GM06990 (cell line): ENCODE data around the gene SSH2.

Experiments
- DNase-seq: peaks from one replicate; pipeline ENCODE4 v3.0.0-alpha.2; 2011; ENCODE audit not compliant: insufficient read length; ENCODE audit errors: extremely low read depth
- H3K27me3 ChIP-seq: replicated peaks from 2 replicates; pipeline ENCODE4 v1.6.0; 2011; ENCODE audit warnings: low read length; ENCODE audit not compliant: control insufficient read depth, insufficient read depth
- H3K36me3 ChIP-seq: 2 replicates; pipeline ENCODE4 v1.5.1; 2011; ENCODE audit warnings: low read length; ENCODE audit not compliant: control insufficient read depth, insufficient read depth
- H3K4me3 ChIP-seq: replicated peaks from 2 replicates; pipeline ENCODE4 v1.5.1; 2011; ENCODE audit warnings: low read depth, mild to moderate bottlenecking, control low read depth, low read length
- TF ChIP-seq, protein P1 (sequence below): IDR thresholded peaks from 2 replicates; pipeline ENCODE4 v1.5.1; 2011; ENCODE audit warnings: low read length, control low read depth, mild to moderate bottlenecking, inconsistent platforms; ENCODE audit not compliant: insufficient read depth, poor library complexity, severe bottlenecking

Gene SSH2

DNA sequence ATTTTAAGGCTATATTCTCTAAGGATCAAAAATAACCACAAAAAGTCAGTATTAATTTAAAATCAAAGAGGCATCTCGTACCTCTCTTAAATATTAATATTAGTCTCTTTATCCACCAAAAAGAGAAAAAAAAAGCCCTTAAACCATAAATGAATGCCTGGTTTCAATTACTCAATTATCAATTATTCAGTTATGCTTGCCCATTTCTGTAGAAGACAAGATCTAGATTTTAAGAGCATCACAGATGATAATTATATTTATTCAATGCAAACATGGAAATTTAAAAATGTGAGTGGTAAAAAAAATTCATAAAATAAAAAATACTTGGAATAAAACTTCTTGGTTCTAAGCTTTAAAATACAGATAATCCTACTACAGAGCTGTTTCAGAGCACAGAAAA lies 181.6 kb downstream of the SSH2 start:
- no peak for DNase-seq
- Histone ChIP-seq H3K27me3 (no peaks in the 10 kb centered on the region), H3K36me3 (no peaks in the 10 kb centered on the region), H3K4me3 (no peak overlapping the region)
- TF ChIP-seq, protein P1, sequence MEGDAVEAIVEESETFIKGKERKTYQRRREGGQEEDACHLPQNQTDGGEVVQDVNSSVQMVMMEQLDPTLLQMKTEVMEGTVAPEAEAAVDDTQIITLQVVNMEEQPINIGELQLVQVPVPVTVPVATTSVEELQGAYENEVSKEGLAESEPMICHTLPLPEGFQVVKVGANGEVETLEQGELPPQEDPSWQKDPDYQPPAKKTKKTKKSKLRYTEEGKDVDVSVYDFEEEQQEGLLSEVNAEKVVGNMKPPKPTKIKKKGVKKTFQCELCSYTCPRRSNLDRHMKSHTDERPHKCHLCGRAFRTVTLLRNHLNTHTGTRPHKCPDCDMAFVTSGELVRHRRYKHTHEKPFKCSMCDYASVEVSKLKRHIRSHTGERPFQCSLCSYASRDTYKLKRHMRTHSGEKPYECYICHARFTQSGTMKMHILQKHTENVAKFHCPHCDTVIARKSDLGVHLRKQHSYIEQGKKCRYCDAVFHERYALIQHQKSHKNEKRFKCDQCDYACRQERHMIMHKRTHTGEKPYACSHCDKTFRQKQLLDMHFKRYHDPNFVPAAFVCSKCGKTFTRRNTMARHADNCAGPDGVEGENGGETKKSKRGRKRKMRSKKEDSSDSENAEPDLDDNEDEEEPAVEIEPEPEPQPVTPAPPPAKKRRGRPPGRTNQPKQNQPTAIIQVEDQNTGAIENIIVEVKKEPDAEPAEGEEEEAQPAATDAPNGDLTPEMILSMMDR, result no peak

GRCh38 chr17:29747660-29748059 lies 182.4 kb downstream of the SSH2 start:
- no peak for DNase-seq
- no peaks in the 10 kb centered on the region for H3K36me3 ChIP-seq
- no peak overlapping the region for H3K4me3 ChIP-seq
- TF ChIP-seq, protein P1, result no peak
- H3K27me3 ChIP-seq, result no peaks in the 10 kb centered on the region

- Histone ChIP-seq H3K36me3 (no peaks in the 10 kb centered on the region), H3K4me3 (no peak overlapping the region), H3K27me3 (no peaks in the 10 kb centered on the region)
- TF ChIP-seq, protein P1, result no peak
- no peak for DNase-seq
Measured at GRCh38 chr17:29746669-29747068, 183.4 kb downstream of the SSH2 start.

DNA sequence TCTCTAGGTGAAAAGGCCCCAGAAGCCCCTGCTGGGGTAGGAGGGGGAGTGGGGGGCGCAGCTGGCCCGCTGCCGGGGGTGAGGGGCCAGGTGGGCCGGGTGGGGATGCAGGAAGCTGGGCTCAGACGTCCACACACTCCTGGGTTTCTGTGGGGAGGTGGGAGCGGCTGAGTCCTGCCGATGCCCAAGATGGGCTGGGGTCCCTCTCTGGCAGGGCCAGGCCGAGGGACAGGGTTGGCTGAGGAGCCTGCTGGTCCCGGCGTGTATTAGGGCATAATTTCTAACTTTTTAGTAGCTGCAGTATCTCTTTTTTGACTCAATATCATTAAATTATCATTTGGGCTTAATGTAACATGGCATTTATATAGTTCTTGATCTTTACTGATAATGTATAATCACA lies 185.9 kb downstream of the SSH2 start:
- TF ChIP-seq, protein P1, result no peak

GRCh38 chr17:29742210-29742513 lies 187.9 kb downstream of the SSH2 start:
- TF ChIP-seq, protein P1, result no peak
- no peaks in the 10 kb centered on the region for H3K36me3 ChIP-seq
- no peak for DNase-seq

More for the DNA sequence above, 185.9 kb downstream of the SSH2 start:
- no peak overlapping the region for H3K4me3 ChIP-seq
- no peak for DNase-seq
- H3K27me3 ChIP-seq, result no peaks in the 10 kb centered on the region
- no peaks in the 10 kb centered on the region for H3K36me3 ChIP-seq

GRCh38 chr17:29740017-29740416 lies 190.0 kb downstream of the SSH2 start:
- no peak for DNase-seq
- TF ChIP-seq, protein P1, result no peak
- no peaks in the 10 kb centered on the region for H3K36me3 ChIP-seq
- no peak overlapping the region for H3K4me3 ChIP-seq
- no peaks in the 10 kb centered on the region for H3K27me3 ChIP-seq

More at GRCh38 chr17:29742210-29742513, 187.9 kb downstream of the SSH2 start:
- H3K27me3 ChIP-seq, result no peaks in the 10 kb centered on the region
- no peak overlapping the region for H3K4me3 ChIP-seq
